Occipital lobe (tissue), 2 donors: ENCODE data around the gene REV3L. TPM values are rescaled to one million over a fixed set of nuclear protein-coding genes. Genes with fewer than 3 reads are reported as not detected.
A peak's percentile ranks its signal among the peaks of the same experiment; 100 is the strongest.
"Not testable (repeated sequence)": the region's sequence is repeated elsewhere in the genome, so short reads cannot be mapped to it uniquely, and the experiment has no call there.

Experiments used
- DNase-seq: peaks from one replicate; lab custom pipeline; 2025; lab: John Stamatoyannopoulos, UW
- total RNA-seq: library from RNA; depleted of rRNA; stranded (reverse); fragments of >200 nt; gene quantifications from one replicate; pipeline ENCODE4 v1.2.3, GENCODE V29; 2014

Gene REV3L
- total RNA-seq, 1 donor from 2014 or later: 101 TPM

- DNase-seq: no peak
These were observed 9.5 kb upstream of the REV3L start for GRCh38 chr6:111492499-111492898.

GRCh38 chr6:111490067-111490466 lies 7.0 kb upstream of the REV3L start:
- no peak for DNase-seq

GRCh38 chr6:111487661-111488060 lies 4.6 kb upstream of the REV3L start:
- no peak for DNase-seq

- DNase-seq: no peak
These were observed 3.9 kb upstream of the REV3L start for GRCh38 chr6:111486921-111487320.

- no peak for DNase-seq
These were observed 3.5 kb upstream of the REV3L start for GRCh38 chr6:111486475-111486874.

GRCh38 chr6:111485342-111485741 lies 2.3 kb upstream of the REV3L start:
- DNase-seq: no peak

GRCh38 chr6:111484633-111484930 lies 1.6 kb upstream of the REV3L start:
- DNase-seq: no peak

- peak; percentile 79 for DNase-seq
These were observed 966 bp upstream of the REV3L start for GRCh38 chr6:111483736-111484632.

- peak; percentile 57 for DNase-seq
These were observed 645 bp downstream of the REV3L start for GRCh38 chr6:111482188-111482958.

GRCh38 chr6:111481836-111482187 lies 1.2 kb downstream of the REV3L start:
- DNase-seq: no peak

- no peak for DNase-seq
These were observed 1.8 kb downstream of the REV3L start for GRCh38 chr6:111480988-111481822.

GRCh38 chr6:111478749-111479148 lies 4.3 kb downstream of the REV3L start:
- no peak for DNase-seq

GRCh38 chr6:111478064-111478476 lies 4.9 kb downstream of the REV3L start:
- DNase-seq: no peak

GRCh38 chr6:111477481-111477938 lies 5.5 kb downstream of the REV3L start:
- no peak for DNase-seq

GRCh38 chr6:111476061-111476460 lies 7.0 kb downstream of the REV3L start:
- not testable (repeated sequence) for DNase-seq

- no peak for DNase-seq
These were observed 8.2 kb downstream of the REV3L start for GRCh38 chr6:111474771-111475170.

- DNase-seq: no peak
These were observed 8.9 kb downstream of the REV3L start for GRCh38 chr6:111474106-111474505.

GRCh38 chr6:111472933-111473435 lies 10.0 kb downstream of the REV3L start:
- no peak for DNase-seq

- DNase-seq: no peak
These were observed 11.1 kb downstream of the REV3L start for GRCh38 chr6:111471958-111472357.

- no peak for DNase-seq
These were observed 11.5 kb downstream of the REV3L start for GRCh38 chr6:111471533-111471932.

- DNase-seq: no peak
These were observed 12.0 kb downstream of the REV3L start for GRCh38 chr6:111470991-111471390.

GRCh38 chr6:111469543-111469942 lies 13.5 kb downstream of the REV3L start:
- no peak for DNase-seq
